Testis (tissue), 3 donors: Measurements from ENCODE around the gene CELF2. TPM values are rescaled to one million over a fixed set of nuclear protein-coding genes. Genes with fewer than 3 reads are reported as not detected.
A peak's percentile ranks its signal among the peaks of the same experiment; 100 is the strongest.

Source experiments
- DNase-seq: peaks from one replicate; pipeline ENCODE4 v3.0.0-alpha.2; 2019
- H3K27ac ChIP-seq, 2 donors: fragments of 200-600 bp; sonication (generic); one replicate each; pipeline ENCODE4 v1.5.1; 2019
- H3K27me3 ChIP-seq: fragments of 200-600 bp; sonication (generic); one replicate; pipeline ENCODE4 v1.5.1; 2019
- H3K36me3 ChIP-seq: fragments of 200-600 bp; sonication (generic); one replicate; pipeline ENCODE4 v1.5.1; 2017; ENCODE audit warnings: low read depth; ENCODE audit errors: missing control alignments
- H3K4me1 ChIP-seq: fragments of 200-600 bp; sonication (generic); one replicate; pipeline ENCODE4 v1.5.1; 2019
- H3K4me3 ChIP-seq, 2 donors: fragments of 200-600 bp; sonication (generic); one replicate each; pipeline ENCODE4 v1.5.1; 2017 to 2019
- H3K9me3 ChIP-seq: fragments of 200-600 bp; sonication (generic); one replicate; pipeline ENCODE4 v1.5.1; 2017
- CTCF ChIP-seq, 3 experiments: fragments of 450-650 bp in 2 of 3; fragments of 200-600 bp in 1 of 3; sonication (generic) in 1 of 3; IDR thresholded peaks; one replicate each; pipeline ENCODE4 v1.5.1; 2016 to 2019; ENCODE audit warnings: antibody characterized with exemption in 3 of 3, mild to moderate bottlenecking in 2 of 3, moderate library complexity in 1 of 3
- POLR2A ChIP-seq: fragments of 450-650 bp; IDR thresholded peaks from one replicate; pipeline ENCODE4 v1.6.1; 2017; ENCODE audit warnings: antibody characterized with exemption, mild to moderate bottlenecking, moderate library complexity
- WGBS, 2 donors: methylation state at CpG; one replicate each; pipeline ENCODE4 v1.1.5; 2018; 5-methylcytosine and 5-hydroxymethylcytosine counted together
- intact Hi-C: fragments of 100-400 bp; cut with DNase I; formaldehyde crosslinking; loops from one replicate; pipeline ENCODE4 v1.15.1; 2023; ENCODE audit warnings: low total_unique reads
- polyA plus RNA-seq: library from polyadenylated mRNA; stranded (reverse); fragments of 350-450 nt; fragmentation: Illumina TruSeq; extraction: RNeasy Lipid Tissue Mini Kit (QIAGEN cat#74804); gene quantifications from one replicate; pipeline ENCODE4 v1.2.3, GENCODE V29; 2014; ENCODE audit warnings: low read depth, low replicate concordance; ENCODE audit not compliant: insufficient read depth
- total RNA-seq, 2 donors: library from RNA; depleted of rRNA; stranded (reverse); fragments of >200 nt; gene quantifications; one replicate each; pipeline ENCODE4 v1.2.3, GENCODE V29; 2016

Gene CELF2
- total and polyA plus RNA-seq, 3 donors from 2014 or later = 17.5 to 41.6 (median 27.8) TPM

GRCh38 chr10:11193001-11193551, 175.4 kb downstream of the CELF2 start:
- TF ChIP-seq POLR2A (no peak), CTCF (IDR thresholded peaks at IDR 0.05) (no peak)
- WGBS, 2 donors = 86 to 88% methylated on average over 7 of the region's 7 CpGs
- H3K4me1 ChIP-seq = peaks cover 5% of the 10 kb centered on the region

GRCh38 chr10:11194859-11195586, 177.4 kb downstream of the CELF2 start:
- Histone ChIP-seq H3K9me3 (no peaks in the 10 kb centered on the region), H3K27ac (no peak overlapping the region), H3K4me1 (peaks cover 5% of the 10 kb centered on the region), H3K27me3 (no peaks in the 10 kb centered on the region), H3K36me3 (no peaks in the 10 kb centered on the region), H3K4me3 (no peak overlapping the region)
- TF ChIP-seq CTCF (IDR thresholded peaks at IDR 0.05) (no peak), POLR2A (no peak)
- intact Hi-C loops = no loop called here
- WGBS, 2 donors = 88 to 90% methylated on average over 8 of the region's 8 CpGs
- no peak for DNase-seq

More at GRCh38 chr10:11193001-11193551, 175.4 kb downstream of the CELF2 start:
- Histone ChIP-seq H3K27me3 (no peaks in the 10 kb centered on the region), H3K9me3 (no peaks in the 10 kb centered on the region), H3K4me3 (no peak overlapping the region), H3K36me3 (no peaks in the 10 kb centered on the region), H3K27ac (no peak overlapping the region)
- no peak for DNase-seq
- intact Hi-C loops = no loop called here

- no peak for TF ChIP-seq CTCF (IDR thresholded peaks at IDR 0.05)
- no peak for TF ChIP-seq POLR2A
- Histone ChIP-seq H3K27ac (no peak overlapping the region), H3K4me3 (no peak overlapping the region), H3K36me3 (no peaks in the 10 kb centered on the region), H3K9me3 (no peaks in the 10 kb centered on the region), H3K27me3 (no peaks in the 10 kb centered on the region), H3K4me1 (peaks cover 5% of the 10 kb centered on the region)
- 91 to 97% methylated on average over 7 of the region's 7 CpGs for whole genome bisulfite sequencing, 2 donors
- intact Hi-C loops = no loop called here
- no peak for DNase-seq
Observed at GRCh38 chr10:11195623-11196022, 178.0 kb downstream of the CELF2 start.

GRCh38 chr10:11197266-11197712, 179.6 kb downstream of the CELF2 start:
- peaks cover 5% of the 10 kb centered on the region for H3K4me1 ChIP-seq
- WGBS, 2 donors = 53 to 60% methylated on average over 7 of the region's 7 CpGs
- TF ChIP-seq CTCF (IDR thresholded peaks at IDR 0.05) = no peak
- no peak for TF ChIP-seq POLR2A
- no peak overlapping the region for H3K27ac ChIP-seq
- no peaks in the 10 kb centered on the region for H3K36me3 ChIP-seq
- no peaks in the 10 kb centered on the region for H3K27me3 ChIP-seq
- intact Hi-C loops = no loop called here
- H3K4me3 ChIP-seq = no peak overlapping the region
- H3K9me3 ChIP-seq = no peaks in the 10 kb centered on the region
- DNase-seq = peak; percentile 44
